Esophagus muscularis mucosa (tissue), 4 donors: ENCODE results near the gene ADCY5. TPM values are rescaled to one million over a fixed set of nuclear protein-coding genes. Genes with fewer than 3 reads are reported as not detected.

Experiments used
- DNase-seq: peaks from one replicate; pipeline ENCODE4 v3.0.0-alpha.2; 2017; ENCODE audit errors: extremely low spot score
- H3K27ac ChIP-seq, 4 donors: fragments of 200-600 bp; sonication (generic); replicated peaks in 1 of 4; 1 replicate in 3 of 4; 2 replicates in 1 of 4; pipeline ENCODE4 v1.5.1; 2016 to 2019; ENCODE audit warnings: mild to moderate bottlenecking in 1 of 4
- H3K27me3 ChIP-seq, 4 donors: fragments of 200-600 bp; sonication (generic); one replicate each; pipeline versions ENCODE4 v1.5.1 to v1.6.0; 2016 to 2019
- H3K36me3 ChIP-seq, 4 donors: fragments of 200-600 bp; sonication (generic); one replicate each; pipeline ENCODE4 v1.5.1; 2016 to 2019
- H3K4me1 ChIP-seq, 4 donors: fragments of 200-600 bp; sonication (generic); one replicate each; pipeline ENCODE4 v1.5.1; 2016 to 2019
- H3K4me3 ChIP-seq, 4 donors: fragments of 200-600 bp; sonication (generic); 1 replicate in 2 of 4; 2 replicates in 2 of 4; pipeline ENCODE4 v1.5.1; 2016 to 2019; ENCODE audit warnings: mild to moderate bottlenecking in 4 of 4, moderate library complexity in 1 of 4
- H3K9me3 ChIP-seq, 4 donors: fragments of 200-600 bp; sonication (generic); 1 replicate in 3 of 4; 2 replicates in 1 of 4; pipeline ENCODE4 v1.5.1; 2016 to 2019
- EP300 ChIP-seq: sonication (generic); formaldehyde crosslinking; IDR thresholded peaks from one replicate; pipeline ENCODE4 v1.6.1; 2017; ENCODE audit warnings: antibody characterized with exemption
- POLR2A ChIP-seq: fragments of 450-650 bp; IDR thresholded peaks from one replicate; pipeline ENCODE4 v1.6.1; 2017; ENCODE audit warnings: antibody characterized with exemption, moderate library complexity, mild to moderate bottlenecking, low read depth
- POLR2AphosphoS5 ChIP-seq, 2 donors: sonication (generic); formaldehyde crosslinking; IDR thresholded peaks; one replicate each; pipeline ENCODE4 v1.6.1; 2017; ENCODE audit warnings: antibody characterized with exemption in 2 of 2
- WGBS: methylation state at CpG from one replicate; pipeline ENCODE4 v1.1.5; 2018; 5-methylcytosine and 5-hydroxymethylcytosine counted together
- intact Hi-C: fragments of 100-400 bp; cut with DNase I; formaldehyde crosslinking; loops from one replicate; pipeline ENCODE4 v1.15.1; 2023
- total RNA-seq, 4 donors: library from RNA; depleted of rRNA; stranded (reverse); fragments of >200 nt; gene quantifications; one replicate each; pipeline versions ENCODE4 v1.1.0 to v1.2.1, GENCODE V29; 2016
- TF ChIP-seq, protein P1 (sequence below), 3 experiments: fragments of 200-600 bp in 2 of 3; fragments of 450-650 bp in 1 of 3; sonication (generic) in 2 of 3; IDR thresholded peaks; one replicate each; pipeline ENCODE4 v1.5.1; 2017 to 2019; ENCODE audit warnings: antibody characterized with exemption in 3 of 3, mild to moderate bottlenecking in 2 of 3, moderate library complexity in 1 of 3

The ADCY5 gene
- total RNA-seq, 4 donors from 2014 or later = 133 to 228 (median 189) TPM

DNA sequence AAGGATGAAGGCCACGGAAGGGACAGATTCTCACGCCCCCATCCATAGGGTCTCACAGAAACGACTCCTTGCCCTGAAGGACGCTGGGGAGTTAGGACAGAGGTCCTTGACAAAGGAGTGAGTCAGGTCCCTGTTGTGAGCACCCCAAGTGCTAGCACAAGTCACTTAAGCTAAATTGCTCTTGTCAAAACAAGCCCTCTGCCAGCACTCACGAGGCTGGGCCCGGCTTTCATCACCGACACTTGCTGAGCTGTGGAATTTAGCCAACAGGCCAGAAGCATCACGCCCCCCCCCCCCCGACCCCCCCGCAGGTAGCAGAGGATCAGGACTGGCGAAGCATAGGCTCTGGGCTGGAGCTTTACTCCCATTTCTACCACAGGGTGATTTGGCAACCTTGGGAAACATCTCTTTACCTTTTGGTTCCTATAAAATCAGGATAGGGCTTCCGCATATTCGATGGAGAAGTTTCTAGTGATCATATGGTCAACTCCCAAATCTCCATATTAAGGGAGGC is 75.4 kb downstream of the ADCY5 start:
- intact Hi-C loops = loop anchor here (10.0 kb wide), 1 partner anchor 71 kb away; the partner anchor contains the start of gene ADCY5
- DNase-seq = no peak
- TF ChIP-seq EP300 (peak; percentile 77), POLR2A (no peak), POLR2AphosphoS5 (IDR thresholded peaks at IDR 0.05) (peak; percentile 86 to 92)
- TF ChIP-seq, protein P1, sequence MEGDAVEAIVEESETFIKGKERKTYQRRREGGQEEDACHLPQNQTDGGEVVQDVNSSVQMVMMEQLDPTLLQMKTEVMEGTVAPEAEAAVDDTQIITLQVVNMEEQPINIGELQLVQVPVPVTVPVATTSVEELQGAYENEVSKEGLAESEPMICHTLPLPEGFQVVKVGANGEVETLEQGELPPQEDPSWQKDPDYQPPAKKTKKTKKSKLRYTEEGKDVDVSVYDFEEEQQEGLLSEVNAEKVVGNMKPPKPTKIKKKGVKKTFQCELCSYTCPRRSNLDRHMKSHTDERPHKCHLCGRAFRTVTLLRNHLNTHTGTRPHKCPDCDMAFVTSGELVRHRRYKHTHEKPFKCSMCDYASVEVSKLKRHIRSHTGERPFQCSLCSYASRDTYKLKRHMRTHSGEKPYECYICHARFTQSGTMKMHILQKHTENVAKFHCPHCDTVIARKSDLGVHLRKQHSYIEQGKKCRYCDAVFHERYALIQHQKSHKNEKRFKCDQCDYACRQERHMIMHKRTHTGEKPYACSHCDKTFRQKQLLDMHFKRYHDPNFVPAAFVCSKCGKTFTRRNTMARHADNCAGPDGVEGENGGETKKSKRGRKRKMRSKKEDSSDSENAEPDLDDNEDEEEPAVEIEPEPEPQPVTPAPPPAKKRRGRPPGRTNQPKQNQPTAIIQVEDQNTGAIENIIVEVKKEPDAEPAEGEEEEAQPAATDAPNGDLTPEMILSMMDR (IDR thresholded peaks at IDR 0.05) = no peak
- Histone ChIP-seq H3K36me3 (peaks cover 0 to 2% (median 0%) of the 10 kb centered on the region in 4 donors), H3K4me1 (peaks cover 77 to 100% (median 95%) of the 10 kb centered on the region in 4 donors), H3K9me3 (no peaks in the 10 kb centered on the region), H3K27me3 (no peaks in the 10 kb centered on the region), H3K4me3 (peak overlapping the region in 1 of 4 donors; percentile 14), H3K27ac (peak overlapping the region; percentile 85 to 97 (median 94))
- WGBS = 23% methylated on average over 11 of the region's 13 CpGs

DNA sequence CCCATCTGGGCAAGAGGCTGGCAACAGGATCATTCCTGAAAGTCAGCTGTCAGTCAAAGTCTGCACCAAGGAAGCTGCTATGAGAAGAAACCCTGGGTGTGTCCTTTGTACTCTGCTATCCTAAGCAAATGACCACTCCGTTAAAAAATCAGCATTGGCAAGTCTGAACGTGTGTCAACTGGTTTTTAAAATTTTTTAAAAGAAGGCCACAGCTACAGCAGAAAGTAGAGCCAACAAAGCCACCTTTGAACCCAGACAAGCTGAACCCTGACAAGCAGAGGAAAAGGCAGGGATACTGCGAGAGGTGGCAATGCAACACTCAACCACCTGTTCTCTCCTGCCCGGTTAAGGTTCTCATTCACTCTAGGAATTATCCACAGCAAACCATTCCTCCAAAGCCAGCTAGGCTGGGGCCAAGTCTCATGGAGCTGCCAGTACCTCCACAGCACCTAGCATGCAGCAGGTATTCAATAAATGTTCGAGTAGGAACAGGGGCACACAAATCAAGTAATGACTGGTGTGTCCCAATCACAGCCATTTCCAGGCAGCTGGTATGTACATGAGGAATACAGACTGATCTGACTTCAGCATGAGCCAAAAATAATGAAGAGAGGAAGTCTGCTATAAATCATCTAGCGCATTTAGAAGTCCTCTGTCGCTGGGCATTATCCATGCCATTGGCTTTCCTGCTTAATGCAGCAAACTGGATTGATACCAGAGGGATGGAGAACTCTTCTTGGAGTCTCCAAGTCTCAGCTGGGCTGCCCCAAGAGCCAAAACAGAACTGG is 76.0 kb downstream of the ADCY5 start:
- 57% methylated on average over 7 of the region's 7 CpGs for WGBS
- intact Hi-C loops = loop anchor here (10.0 kb wide), 1 partner anchor 72 kb away; the partner anchor contains the start of gene ADCY5
- Histone ChIP-seq H3K4me3 (peak overlapping the region in 1 of 4 donors; percentile 14), H3K27ac (peak overlapping the region; percentile 85 to 97 (median 94)), H3K27me3 (no peaks in the 10 kb centered on the region), H3K4me1 (peaks cover 74 to 100% (median 95%) of the 10 kb centered on the region in 4 donors), H3K9me3 (no peaks in the 10 kb centered on the region), H3K36me3 (no peaks in the 10 kb centered on the region)
- TF ChIP-seq EP300 = peak; percentile 59
- TF ChIP-seq POLR2A = no peak
- TF ChIP-seq, protein P1 (IDR thresholded peaks at IDR 0.05) = no peak
- TF ChIP-seq POLR2AphosphoS5 (IDR thresholded peaks at IDR 0.05) = no peak
- DNase-seq = no peak

DNA sequence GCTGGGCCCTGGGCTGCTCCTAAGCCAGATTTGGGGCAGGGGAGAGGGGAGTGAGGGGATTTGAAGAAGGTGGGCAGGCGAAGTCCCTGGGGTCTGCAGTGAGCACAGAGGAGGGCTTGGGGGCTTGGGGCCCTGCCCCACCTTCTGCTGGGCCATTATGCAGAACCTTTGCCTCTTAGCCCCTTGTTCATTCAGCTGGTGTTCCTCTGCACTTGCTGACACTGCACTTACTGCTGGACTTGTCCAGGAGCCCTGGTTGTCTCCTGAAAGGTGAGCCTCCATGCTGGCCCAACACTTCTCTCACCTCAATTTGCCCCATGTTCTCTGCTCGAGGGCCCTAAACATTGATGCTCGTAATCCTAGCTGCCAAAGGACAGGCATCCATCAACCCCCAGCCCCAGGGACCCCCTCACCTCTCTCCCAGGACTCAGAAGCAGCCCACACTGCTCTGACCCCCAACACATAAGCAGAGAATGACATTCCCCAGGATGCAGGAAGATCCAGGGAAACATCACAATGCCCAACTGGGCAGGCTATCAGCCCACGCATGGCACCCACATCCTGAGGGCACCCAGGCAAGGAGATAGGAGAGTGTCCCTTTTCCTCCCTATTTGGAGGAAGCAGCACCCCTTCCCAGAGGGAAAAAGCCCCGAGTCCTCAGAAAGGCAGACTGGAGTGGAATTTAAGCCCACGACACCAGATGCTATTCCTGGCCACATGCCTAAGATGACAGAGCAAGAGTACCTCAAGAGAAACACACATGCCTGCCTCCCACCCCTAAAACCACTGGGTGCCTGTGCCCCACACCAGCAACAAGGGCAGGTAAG is 76.8 kb downstream of the ADCY5 start:
- H3K4me1 ChIP-seq = peaks cover 77 to 100% (median 95%) of the 10 kb centered on the region in 4 donors
- no peaks in the 10 kb centered on the region for H3K27me3 ChIP-seq
- no peaks in the 10 kb centered on the region for H3K9me3 ChIP-seq
- TF ChIP-seq POLR2A = no peak
- no peak for TF ChIP-seq POLR2AphosphoS5 (IDR thresholded peaks at IDR 0.05)
- TF ChIP-seq EP300 = no peak
- TF ChIP-seq, protein P1 (IDR thresholded peaks at IDR 0.05) = no peak
- H3K36me3 ChIP-seq = no peaks in the 10 kb centered on the region
- no peak for DNase-seq
- H3K27ac ChIP-seq = peak overlapping the region; percentile 85 to 97 (median 94)
- no peak overlapping the region for H3K4me3 ChIP-seq
- WGBS = 47% methylated on average over 3 of the region's 6 CpGs
- intact Hi-C loops = loop anchor here (10.0 kb wide), 1 partner anchor 73 kb away; the partner anchor contains the start of gene ADCY5

DNA sequence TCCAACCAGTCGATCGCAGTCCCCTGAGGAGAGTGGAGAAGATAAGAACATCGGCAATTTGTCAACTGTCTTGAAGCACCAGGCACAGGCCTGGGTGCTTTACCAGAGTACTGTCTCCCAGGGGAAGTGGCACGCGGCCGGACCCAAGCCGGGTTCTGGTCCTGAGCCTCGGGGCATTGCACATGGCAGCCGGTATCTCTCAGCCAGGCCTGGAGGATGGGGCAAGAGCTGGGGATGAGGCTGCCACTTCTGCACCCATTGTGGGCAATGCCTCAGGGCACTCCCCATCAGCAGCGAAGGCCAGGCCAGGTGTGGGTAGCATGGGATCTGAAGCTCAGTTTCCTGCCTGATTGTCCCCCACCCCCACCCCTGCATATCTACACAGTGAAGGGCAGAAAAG is 77.5 kb downstream of the ADCY5 start:
- no peaks in the 10 kb centered on the region for H3K9me3 ChIP-seq
- peaks cover 77 to 100% (median 95%) of the 10 kb centered on the region in 4 donors for H3K4me1 ChIP-seq
- no peaks in the 10 kb centered on the region for H3K36me3 ChIP-seq
- no peak overlapping the region for H3K4me3 ChIP-seq
- TF ChIP-seq, protein P1 (IDR thresholded peaks at IDR 0.05) = no peak
- peak overlapping the region; percentile 85 to 97 (median 94) for H3K27ac ChIP-seq
- DNase-seq = no peak
- intact Hi-C loops = loop anchor here (10.0 kb wide), 1 partner anchor 73 kb away; the partner anchor contains the start of gene ADCY5
- 68% methylated on average over 10 of the region's 10 CpGs for WGBS
- no peaks in the 10 kb centered on the region for H3K27me3 ChIP-seq
